HG03558 (cell line): ENCODE data around the gene MCM3AP.

Source experiments
- ATAC-seq: cut with Tn5 transposase; IDR thresholded peaks from one replicate; pipeline ENCODE4 v1.9.1; 2021; ENCODE audit warnings: moderate number of reproducible peaks; ENCODE audit not compliant: unreplicated experiment; ENCODE audit errors: extremely low read depth

The MCM3AP gene

DNA sequence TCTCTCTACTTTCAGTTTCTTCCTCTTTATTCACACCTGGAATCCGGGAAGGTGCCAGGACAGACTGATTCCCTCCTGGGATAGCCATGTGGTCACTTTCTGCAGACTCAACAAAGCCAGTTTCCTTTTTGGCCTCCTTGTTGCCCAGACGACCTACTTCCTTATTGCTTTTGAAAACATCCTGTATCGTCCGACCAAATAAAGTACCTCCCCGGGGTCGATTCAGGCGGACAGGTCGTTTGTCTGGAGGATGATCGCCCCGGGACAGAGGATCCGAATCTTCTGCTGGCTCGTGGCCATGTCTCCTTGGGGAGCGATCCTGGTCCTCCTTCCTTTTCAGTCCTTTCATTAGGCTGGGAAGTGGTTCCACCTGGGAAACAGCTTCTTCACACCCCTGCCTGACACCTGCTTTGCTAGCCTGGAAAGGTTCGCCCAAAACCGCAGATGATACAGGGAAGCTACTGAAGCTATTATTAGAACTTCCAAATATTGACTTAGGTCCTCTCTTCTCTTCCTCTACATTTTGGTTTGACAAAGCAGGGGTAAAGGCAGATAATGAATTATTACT is 1.2 kb downstream of the MCM3AP start:
- no peak for ATAC-seq

DNA sequence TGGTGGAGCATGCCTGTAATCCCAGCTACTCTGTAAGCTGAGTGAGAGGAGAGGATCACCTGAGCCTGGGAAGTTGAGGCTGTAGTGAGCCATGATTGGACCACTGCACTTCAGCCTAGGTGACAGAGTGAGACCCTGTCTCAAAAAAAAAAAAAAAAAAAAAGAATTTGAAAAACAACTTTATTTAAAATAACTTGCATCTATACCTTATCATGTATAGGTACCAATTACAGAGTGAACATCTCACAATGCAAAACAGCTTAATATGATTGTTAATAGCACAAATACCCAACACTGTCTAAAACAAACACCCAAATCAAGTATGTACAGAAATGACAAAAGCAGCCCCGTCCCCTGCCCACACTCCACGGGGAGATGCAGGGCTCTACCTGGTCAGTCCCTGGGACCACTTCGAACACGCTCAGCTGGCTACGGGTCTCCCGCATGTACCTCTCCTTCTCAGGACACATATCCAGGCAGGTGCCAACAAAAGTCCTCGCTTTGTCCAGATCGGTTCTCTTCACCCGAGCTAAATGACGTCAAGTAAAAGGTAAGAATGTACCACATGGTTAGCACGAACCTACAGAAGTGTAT is 10.5 kb downstream of the MCM3AP start:
- no peak for ATAC-seq

DNA sequence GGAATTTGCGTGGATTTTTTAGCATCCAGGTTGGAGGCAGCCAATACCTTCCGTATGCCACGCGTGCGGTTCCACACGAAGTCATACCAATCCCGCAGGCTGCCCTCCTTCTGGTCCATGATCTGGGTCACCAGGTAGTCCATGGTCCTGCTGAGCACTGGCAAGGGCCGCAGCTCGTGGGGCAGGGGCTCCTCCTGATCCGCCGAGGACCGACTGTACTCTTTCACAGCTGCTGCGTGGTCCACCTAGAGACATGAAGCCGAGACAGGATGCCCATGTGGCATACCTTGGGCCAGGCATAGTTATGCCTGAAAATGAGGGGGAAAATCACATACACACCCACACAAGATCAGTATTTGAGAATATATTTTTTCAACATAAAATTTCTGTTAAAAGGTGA is 12.1 kb downstream of the MCM3AP start:
- no peak for ATAC-seq

DNA sequence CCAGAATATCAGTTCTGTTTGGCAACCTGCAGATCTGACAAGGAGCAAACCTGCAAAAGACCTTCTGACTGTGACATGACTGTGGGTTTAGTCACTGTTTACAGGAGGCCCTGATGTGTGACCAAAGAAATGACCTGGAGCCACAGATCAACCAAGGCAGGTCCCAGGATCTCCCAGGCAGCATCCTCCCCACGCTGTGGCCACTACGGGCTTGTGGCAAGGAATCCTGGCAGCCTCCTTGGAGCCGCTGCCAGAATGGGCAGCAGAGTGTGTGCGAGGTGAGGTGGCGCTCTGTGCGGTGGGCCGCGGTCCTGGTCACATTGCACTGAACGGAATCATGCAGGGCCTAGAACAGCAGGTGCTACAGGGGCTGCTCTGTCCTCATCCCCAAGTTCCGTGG is 15.9 kb downstream of the MCM3AP start:
- ATAC-seq, result no peak

DNA sequence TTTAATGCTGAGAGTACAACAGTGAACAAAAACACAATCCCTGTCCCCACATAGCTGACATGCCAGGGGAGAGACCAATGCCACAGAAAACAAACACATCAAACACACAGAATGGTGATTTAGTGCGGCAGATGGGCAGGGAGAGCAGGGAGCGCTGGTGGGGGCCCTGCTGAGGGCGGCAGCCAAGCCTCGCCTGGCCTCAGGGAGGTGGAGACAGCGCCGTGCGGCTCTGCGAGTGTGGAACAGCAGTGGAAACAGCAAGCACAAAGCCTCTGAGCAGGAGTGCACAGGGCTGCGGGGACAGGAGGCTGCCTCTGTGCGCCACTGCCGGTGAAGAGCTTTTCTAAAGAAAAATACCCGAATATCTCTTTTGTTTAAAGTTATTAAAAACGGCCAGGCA is 17.0 kb downstream of the MCM3AP start:
- ATAC-seq, result no peak

DNA sequence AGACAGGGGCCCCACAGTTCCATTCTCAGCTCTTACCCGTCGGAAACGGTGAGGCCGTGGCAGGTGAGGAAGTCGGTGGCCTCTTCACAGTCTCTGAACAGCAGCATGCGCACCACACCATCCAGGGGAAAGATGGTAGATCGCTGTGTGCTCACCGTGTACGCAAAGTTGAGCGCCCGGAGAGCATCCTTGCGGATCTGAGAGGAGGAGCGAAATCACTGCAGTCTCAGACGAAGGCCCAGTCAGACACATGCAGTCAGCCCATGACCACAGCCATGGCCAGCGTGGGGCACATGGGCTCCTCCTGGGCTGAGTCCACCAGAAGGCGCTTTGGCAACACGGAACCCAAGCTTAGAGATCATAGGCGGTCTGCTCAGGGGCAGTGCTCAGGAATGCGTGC is 18.5 kb downstream of the MCM3AP start:
- no peak for ATAC-seq

DNA sequence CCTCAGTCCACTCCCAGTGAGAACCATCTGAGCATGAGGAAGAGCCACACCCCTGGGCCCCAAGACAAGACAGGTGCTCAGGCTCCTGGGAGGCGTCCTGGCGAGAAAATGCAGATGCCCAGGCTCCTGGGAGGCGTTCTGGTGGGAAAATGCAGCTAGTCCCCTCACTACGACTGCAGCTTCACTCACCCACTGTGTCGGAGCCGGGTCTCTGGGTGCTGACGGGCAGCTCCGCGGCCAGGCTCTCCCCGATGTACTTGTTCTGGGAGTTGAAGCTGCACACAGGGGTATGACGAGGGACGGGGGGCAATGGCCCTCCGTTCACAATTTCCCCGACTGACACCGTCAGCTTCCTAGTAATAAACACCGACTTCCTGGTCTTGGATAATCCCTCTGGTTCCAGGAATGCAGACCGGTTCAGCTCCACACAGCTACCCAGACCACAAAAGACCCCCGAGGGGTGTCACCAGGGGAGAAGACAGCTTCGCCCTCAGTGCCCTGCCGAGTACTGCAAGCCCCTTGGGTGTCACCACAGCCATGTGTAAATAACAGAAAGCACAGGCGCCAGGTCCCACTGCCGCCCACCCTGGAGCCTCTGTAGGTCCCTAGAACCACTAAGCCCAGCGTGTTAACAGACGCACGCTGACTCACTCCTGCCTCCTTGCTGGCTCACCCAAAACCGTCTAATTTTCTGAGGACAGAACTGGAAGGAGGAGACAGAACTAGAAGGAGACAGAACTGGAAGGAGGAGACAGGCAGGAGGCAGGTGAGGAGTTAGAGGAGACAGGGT is 19.5 kb downstream of the MCM3AP start:
- no peak for ATAC-seq

DNA sequence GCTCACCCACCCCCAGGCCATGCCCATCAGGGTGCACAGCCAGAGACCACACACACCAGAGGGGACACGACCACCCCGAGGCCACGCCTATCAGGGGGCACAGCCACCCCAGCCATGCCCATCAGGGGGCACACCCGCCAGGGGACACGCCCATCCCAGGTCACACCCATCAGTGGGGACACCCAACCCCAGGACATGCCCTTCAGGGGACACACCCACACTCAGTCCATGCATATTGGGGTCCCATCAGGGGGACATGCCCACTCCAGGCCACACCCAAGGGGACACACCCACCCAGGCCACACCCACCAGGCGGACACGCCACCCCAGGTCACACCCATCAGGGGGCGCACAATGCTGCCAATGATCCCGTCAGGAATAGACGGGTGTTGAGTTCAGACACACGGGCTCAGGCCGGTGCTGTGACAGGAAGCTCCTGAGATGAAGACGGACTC is 20.7 kb downstream of the MCM3AP start:
- ATAC-seq, result no peak

DNA sequence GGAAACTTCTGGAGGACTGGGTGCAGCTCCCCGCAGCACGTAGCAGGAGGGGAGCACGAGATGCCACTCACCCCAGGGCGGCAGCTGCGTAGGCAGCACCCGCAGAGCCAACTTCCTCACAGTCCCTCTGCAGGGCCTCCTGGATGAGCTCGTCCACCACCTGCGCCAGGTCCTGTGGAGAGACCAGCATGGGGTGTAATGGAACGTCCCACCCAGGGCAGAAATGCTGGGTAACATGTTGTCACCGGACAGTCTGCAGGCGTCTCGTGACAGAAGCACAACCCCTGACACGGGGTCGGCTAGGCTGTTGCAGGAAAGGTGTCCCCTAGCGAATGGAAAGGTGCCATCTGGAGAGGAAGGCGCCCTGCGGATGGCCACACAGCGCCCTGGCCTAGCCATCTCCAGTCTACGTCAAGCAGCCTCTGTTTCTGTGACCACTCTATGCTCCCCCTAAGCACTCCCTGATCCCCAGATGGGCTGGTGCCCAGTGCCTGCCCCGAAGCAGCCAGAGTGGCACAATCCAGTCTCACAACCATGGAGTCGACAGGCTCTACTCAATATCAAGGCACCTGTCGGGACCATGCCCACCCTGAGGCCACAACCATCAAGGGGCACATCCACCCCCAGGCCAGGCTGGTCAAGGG is 21.2 kb downstream of the MCM3AP start:
- ATAC-seq, result no peak

DNA sequence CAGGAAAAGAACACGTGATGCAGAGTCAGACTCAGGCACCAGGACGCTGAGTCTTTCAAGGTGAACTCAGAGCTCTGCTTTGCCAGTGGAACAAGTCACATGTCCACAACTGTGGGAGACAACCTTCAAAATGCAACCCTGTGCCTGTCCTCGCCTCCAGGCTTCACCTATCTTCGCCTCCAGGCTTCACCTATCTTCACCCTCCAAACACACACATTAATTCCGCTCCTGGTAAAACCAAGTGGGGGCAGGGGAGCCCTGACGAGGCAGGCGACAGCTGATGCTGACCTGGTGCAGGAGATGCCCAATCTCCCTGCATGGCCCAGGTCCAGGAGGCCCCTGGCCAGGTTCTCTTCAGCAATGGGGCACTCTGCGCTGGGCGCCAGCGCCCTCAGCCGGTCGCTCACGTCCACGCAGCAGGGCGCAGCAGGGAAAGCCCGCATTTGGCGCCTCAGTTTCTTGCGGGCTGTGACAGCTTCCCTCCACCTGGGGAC is 28.9 kb downstream of the MCM3AP start:
- ATAC-seq, result no peak

DNA sequence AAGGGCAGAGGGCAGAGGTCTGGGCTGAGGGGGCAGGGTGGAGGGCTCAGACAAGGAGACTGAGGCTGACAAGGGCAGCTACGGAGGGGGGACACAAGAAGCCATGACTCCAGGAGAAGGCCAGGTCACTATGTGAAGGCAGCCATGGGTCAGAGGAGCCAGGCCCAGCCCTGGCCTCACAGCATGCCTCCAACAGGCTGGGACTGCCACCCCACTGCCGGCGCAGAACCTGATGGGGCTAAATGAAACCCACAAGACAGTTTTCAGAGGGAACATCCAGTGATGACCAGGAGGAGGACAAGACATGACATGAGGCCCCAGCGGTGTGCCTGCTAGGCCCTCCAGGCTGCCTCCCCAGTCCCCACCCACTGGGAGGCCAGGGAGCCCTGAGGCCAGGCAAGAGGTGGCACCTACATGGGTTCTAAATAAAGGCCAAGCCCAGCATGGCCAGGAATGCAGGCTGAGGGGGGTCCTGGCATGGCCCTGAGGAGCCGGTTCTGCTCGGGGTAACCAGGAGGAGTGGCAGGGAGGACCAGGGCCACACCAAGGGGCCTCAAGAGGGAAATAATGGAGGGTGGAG is 29.6 kb downstream of the MCM3AP start:
- ATAC-seq, result no peak

DNA sequence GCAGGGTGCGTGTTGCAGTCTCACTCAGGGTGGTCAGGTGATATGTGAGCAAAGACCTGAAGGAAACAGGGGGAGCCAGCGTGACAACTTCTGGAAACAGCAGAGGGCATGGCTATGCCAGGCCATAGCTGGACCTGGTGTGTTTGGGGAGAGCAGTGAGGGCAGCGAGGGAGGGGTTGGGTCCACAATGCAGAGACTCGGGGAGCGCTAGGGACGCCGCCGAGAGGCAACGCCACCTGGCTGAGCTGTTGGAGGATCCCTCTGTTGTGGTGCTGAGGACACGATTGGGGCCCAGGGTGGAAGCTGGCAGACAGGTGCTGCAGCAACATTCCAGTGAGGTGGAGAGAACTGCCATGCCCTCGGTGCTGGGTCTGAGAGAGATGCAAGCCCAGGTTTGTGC is 30.2 kb downstream of the MCM3AP start:
- no peak for ATAC-seq

DNA sequence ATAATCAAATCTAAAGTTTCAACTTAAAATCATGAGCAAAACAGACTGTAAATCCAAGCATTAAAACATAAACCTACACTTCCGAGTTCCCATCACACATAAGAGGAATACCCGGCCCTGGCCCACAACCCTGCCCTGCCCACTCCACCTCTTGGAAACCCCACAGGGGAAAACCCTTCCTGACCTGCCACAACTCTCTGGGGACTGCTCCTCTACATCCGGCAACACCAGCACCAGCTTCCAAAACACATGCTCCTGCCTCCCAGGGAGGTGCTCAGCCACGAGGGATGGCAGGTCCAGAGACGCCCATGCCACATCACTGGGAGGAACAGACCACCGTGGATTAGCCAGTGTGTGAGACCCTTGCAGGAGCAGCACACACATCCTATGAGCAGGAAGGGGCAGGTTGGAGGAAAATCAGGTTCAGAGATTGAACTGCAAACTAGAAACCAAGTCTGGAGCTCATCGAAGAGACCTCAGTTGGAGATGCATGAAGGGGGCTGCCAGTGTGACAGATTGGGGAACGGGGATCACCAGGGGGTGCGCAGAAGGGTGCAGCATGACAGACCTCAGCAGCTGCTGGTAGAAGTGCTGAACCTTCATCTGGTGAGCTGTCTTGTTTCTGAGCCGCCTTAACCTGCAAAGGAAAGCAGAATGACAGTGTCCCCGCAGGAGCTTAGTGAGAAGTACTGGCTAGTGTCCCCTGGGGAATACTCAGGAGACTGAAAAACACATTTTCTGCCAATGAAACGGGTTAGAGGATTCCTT is 31.0 kb downstream of the MCM3AP start:
- no peak for ATAC-seq

DNA sequence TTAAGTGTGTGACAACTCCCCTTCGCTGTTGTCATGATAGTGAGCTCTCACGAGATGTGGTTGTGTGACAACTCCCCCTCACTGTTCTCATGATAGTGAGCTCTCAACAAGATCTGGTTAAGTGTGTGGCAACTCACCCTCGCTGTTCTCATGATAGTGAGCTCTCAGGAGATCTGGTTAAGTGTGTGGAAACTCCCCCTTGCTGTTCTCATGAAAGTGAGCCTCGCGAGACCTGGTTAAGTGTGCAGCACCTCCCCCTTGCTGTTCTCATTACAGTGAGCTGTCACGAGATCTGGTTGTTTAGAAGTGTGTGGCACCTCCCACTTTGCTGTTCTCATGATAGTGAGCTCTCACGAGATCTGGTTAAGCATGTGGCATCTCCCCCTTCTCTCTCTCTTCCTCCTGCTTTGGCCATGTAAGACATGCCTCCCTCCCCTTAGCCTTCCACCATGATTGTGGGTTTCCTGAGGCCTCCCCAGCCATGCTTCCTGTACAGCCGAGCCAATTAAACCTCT is 31.7 kb downstream of the MCM3AP start:
- ATAC-seq, result no peak

DNA sequence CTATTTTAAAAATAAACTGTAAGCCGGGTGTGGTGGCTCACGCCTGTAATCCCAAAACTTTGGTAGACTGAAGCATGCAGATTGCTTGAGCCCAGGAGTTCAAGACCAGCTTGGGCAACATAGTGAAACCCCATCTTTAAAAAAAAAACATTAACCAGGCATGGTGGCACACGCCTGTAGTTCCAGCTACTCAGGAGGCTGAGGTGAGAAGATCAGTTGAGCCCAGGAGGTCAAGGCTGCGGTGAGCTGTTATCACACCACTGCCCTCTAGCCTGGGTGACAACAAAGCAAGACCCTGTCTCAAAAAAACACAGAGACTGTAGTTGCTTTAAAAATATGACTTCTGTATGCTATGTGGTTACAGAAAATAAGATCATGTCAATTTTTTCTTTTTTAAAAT is 32.6 kb downstream of the MCM3AP start:
- no peak for ATAC-seq

DNA sequence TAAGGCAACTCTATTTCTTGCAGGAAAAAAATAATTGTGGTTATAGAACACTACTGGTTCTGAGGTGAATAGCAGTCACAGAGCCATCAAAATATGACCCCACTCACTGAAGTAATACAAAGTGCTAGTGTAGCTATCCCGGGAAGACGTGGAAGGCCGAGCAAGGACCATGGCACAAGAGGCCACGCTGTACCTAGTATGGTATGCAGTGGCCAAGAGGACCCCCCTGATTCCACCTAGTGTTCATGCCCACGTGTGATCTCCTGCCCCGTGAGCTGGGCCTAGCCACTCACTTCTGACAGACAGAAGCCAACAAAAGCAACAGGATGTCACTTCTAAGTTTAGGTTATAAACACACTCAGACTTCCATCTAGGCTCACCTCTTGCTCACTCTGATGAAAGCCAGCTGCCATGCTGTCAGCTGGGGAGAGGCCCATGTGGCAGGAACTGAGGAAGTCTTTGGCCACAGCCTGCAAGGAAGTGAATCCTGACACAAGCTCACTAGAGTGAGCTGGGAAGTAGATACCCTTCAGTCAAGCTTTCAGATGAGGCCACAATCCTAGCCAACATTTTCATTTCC is 35.2 kb downstream of the MCM3AP start:
- no peak for ATAC-seq

DNA sequence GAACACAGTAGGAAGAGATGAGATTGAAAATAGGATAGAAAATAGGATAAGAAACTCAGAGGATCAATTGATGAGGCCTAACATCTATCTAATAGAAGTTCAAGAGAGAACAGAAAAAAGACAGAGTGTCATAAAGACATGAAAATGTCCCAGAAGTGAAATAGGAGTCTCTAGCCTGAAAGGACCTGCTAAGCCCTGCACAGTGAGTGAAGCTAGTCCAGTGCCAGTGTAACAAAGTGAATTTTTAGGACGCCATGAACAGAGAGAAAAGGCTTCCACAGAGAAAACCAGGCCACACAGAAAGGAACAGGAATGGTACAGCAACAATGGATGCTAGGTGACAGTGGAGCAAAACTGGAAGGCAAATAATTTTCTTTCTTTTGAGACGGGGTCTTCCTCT is 36.6 kb downstream of the MCM3AP start:
- ATAC-seq, result no peak

DNA sequence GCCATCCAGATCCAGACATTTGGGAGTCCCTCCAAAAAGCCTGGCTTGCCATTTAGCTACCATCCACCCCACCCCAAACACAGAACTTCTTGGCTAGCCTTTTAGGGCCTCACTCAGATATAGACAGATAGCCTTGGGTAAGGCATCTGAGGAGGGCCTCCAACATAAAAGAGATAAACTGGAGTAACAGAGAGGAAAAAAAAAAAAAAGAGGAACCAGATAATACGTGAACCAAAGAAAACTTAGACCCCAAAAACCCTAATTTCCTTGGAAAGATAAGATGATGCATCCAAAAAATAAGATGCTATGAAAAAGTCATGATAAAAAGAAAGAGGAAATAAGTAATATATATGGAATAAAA is 37.0 kb downstream of the MCM3AP start:
- no peak for ATAC-seq

DNA sequence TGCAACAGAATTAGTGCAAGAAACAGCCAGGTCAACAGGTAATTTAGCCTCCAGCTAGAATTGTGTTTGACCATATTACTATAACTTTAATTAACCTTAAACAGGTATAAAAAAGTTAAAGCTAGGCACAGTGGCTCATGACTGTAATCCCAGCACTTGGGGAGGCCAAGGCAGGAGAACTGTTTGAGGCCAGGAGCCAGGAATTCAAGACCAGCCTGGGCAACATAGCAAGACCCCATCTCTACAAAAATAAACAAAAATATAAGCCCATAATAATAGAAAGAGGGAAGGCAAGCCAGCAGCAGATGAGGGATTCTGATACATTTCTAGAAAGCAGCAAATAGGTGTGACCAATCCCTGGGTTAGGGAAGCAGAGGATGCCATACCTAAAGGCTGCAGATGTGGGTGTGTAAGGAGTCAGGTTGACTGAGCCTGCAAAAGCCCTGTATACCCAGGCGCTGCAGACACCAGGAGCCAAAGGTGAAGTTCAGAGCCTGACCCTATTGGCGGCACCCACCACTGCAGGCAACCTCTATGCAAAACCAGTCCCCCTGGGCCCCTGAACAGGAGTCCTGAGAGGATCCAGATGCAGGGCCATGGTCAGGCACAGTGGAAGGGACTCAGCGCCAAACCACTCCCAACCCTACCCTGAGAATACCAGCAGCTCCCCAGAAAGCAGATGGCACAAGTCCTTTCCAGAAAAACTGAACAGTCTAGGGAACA is 37.6 kb downstream of the MCM3AP start:
- ATAC-seq, result no peak
